ENCODE data around the gene COPS9.

Gene COPS9

GRCh38 chr2:240103136-240103535 lies 33.0 kb downstream of the COPS9 start:
- Histone ChIP-seq H3K27me3 (ENCODE audit: control insufficient read depth, insufficient read depth, low read length) (peaks cover 2% of the 10 kb centered on the region), H3K36me3 (ENCODE audit: control insufficient read depth, insufficient read depth, low read length) (no peaks in the 10 kb centered on the region), H3K4me1 (ENCODE audit: control insufficient read depth, insufficient read depth, low read length) (no peaks in the 10 kb centered on the region), H3K4me3 (ENCODE audit: low read length) (no peak overlapping the region), H3K27ac (ENCODE audit: low read depth, low read length) (no peak overlapping the region), H3K9ac (ENCODE audit: low read length) (no peak overlapping the region)

GRCh38 chr2:240098349-240098748 lies 37.8 kb downstream of the COPS9 start:
- no peaks in the 10 kb centered on the region for H3K4me1 ChIP-seq (ENCODE audit: control insufficient read depth, insufficient read depth, low read length)
- H3K27ac ChIP-seq (ENCODE audit: low read depth, low read length), result no peak overlapping the region
- H3K4me3 ChIP-seq (ENCODE audit: low read length), result no peak overlapping the region
- H3K36me3 ChIP-seq (ENCODE audit: control insufficient read depth, insufficient read depth, low read length), result no peaks in the 10 kb centered on the region
- no peak overlapping the region for H3K9ac ChIP-seq (ENCODE audit: low read length)
- H3K27me3 ChIP-seq (ENCODE audit: control insufficient read depth, insufficient read depth, low read length), result peaks cover 16% of the 10 kb centered on the region

GRCh38 chr2:240095556-240096523 lies 40.3 kb downstream of the COPS9 start:
- H3K9ac ChIP-seq (ENCODE audit: low read length), result no peak overlapping the region
- H3K27ac ChIP-seq (ENCODE audit: low read depth, low read length), result no peak overlapping the region
- H3K4me1 ChIP-seq (ENCODE audit: control insufficient read depth, insufficient read depth, low read length), result no peaks in the 10 kb centered on the region
- H3K4me3 ChIP-seq (ENCODE audit: low read length), result no peak overlapping the region
- H3K27me3 ChIP-seq (ENCODE audit: control insufficient read depth, insufficient read depth, low read length), result peaks cover 16% of the 10 kb centered on the region
- H3K36me3 ChIP-seq (ENCODE audit: control insufficient read depth, insufficient read depth, low read length), result no peaks in the 10 kb centered on the region

- Histone ChIP-seq H3K36me3 (ENCODE audit: control insufficient read depth, insufficient read depth, low read length) (no peaks in the 10 kb centered on the region), H3K9ac (ENCODE audit: low read length) (no peak overlapping the region), H3K27ac (ENCODE audit: low read depth, low read length) (no peak overlapping the region), H3K27me3 (ENCODE audit: control insufficient read depth, insufficient read depth, low read length) (no peaks in the 10 kb centered on the region), H3K4me1 (ENCODE audit: control insufficient read depth, insufficient read depth, low read length) (no peaks in the 10 kb centered on the region), H3K4me3 (ENCODE audit: low read length) (no peak overlapping the region)
Observed at GRCh38 chr2:240089306-240089705, 46.8 kb downstream of the COPS9 start.

GRCh38 chr2:240086563-240086962 lies 49.5 kb downstream of the COPS9 start:
- Histone ChIP-seq H3K36me3 (ENCODE audit: control insufficient read depth, insufficient read depth, low read length) (no peaks in the 10 kb centered on the region), H3K4me1 (ENCODE audit: control insufficient read depth, insufficient read depth, low read length) (no peaks in the 10 kb centered on the region), H3K27me3 (ENCODE audit: control insufficient read depth, insufficient read depth, low read length) (no peaks in the 10 kb centered on the region), H3K27ac (ENCODE audit: low read depth, low read length) (no peak overlapping the region), H3K9ac (ENCODE audit: low read length) (no peak overlapping the region), H3K4me3 (ENCODE audit: low read length) (no peak overlapping the region)

Data from rectal smooth muscle tissue (tissue), 1 donor.